Caco-2 (cell line): Measurements from ENCODE around the gene NOL3. TPM values are rescaled to one million over a fixed set of nuclear protein-coding genes. Genes with fewer than 3 reads are reported as not detected.

ENCODE experiments used
- BruUV-seq: library from RNA; stranded (reverse); fragments of 400-500 nt; replicated peaks from 2 replicates; lab custom pipeline; 2021; lab: Mats Ljungman, UMichigan
- CTCF ChIA-PET: fragments of 300-600 bp; sonication (Branson Sonifier 250); formaldehyde crosslinking; loops from one replicate; lab custom pipeline; 2022; ENCODE audit warnings: antibody characterized with exemption; lab: Charles Lee
- POLR2A ChIA-PET: fragments of 300-600 bp; sonication (Branson Sonifier 250); formaldehyde crosslinking; loops from one replicate; lab custom pipeline; 2022; ENCODE audit warnings: antibody characterized with exemption; lab: Charles Lee
- DNase-seq, 2 experiments: peaks; one replicate each; pipeline versions ENCODE4 v3.0.0 to v3.0.0-alpha.2; 2020 to 2022
- H3K27me3 ChIP-seq: replicated peaks from 2 replicates; pipeline ENCODE4 v1.6.0; 2011; ENCODE audit warnings: low read length; ENCODE audit not compliant: control insufficient read depth, insufficient read depth
- H3K36me3 ChIP-seq: 2 replicates; pipeline ENCODE4 v1.5.1; 2011; ENCODE audit warnings: low read length; ENCODE audit not compliant: control insufficient read depth, insufficient read depth
- H3K4me1 ChIP-seq: fragments of 250-450 bp; sonication (Bioruptor Pico); 2 replicates; pipeline ENCODE4 v1.5.1; 2020; ENCODE audit warnings: mild to moderate bottlenecking
- H3K4me3 ChIP-seq: 2 replicates; pipeline ENCODE4 v1.5.1; 2011; ENCODE audit warnings: low read depth, mild to moderate bottlenecking, control low read depth, low read length
- H3K9me3 ChIP-seq: fragments of 250-450 bp; sonication (Bioruptor Pico); 2 replicates; pipeline ENCODE4 v1.5.1; 2020; ENCODE audit warnings: mild to moderate bottlenecking, moderate library complexity
- H3K27ac Mint-ChIP-seq: one replicate; pipeline ENCODE4 v1.8.0; 2022; ENCODE audit warnings: mixed read lengths; ENCODE audit not compliant: unreplicated experiment
- H3K27me3 Mint-ChIP-seq: one replicate; pipeline ENCODE4 v1.8.0; 2022; ENCODE audit warnings: mixed read lengths; ENCODE audit not compliant: insufficient read depth, unreplicated experiment
- H3K36me3 Mint-ChIP-seq: one replicate; pipeline ENCODE4 v1.8.0; 2022; ENCODE audit warnings: mild to moderate bottlenecking, mixed read lengths; ENCODE audit not compliant: insufficient read depth, unreplicated experiment
- H3K4me1 Mint-ChIP-seq: one replicate; pipeline ENCODE4 v1.8.0; 2022; ENCODE audit warnings: low read depth, mixed read lengths; ENCODE audit not compliant: unreplicated experiment
- H3K4me3 Mint-ChIP-seq: one replicate; pipeline ENCODE4 v1.8.0; 2022; ENCODE audit warnings: mild to moderate bottlenecking, moderate library complexity, mixed read lengths; ENCODE audit not compliant: unreplicated experiment
- H3K9me3 Mint-ChIP-seq: one replicate; pipeline ENCODE4 v1.8.0; 2022; ENCODE audit warnings: mixed read lengths; ENCODE audit not compliant: unreplicated experiment
- intact Hi-C: fragments of 100-400 bp; cut with micrococcal nuclease; formaldehyde crosslinking; loops from one replicate; pipeline ENCODE4 v1.10.0; 2022; ENCODE audit not compliant: unreplicated experiment
- total RNA-seq: library from RNA; stranded (reverse); gene quantifications from 2 replicates; pipeline ENCODE4 v1.2.3, GENCODE V29; 2022
- TF ChIP-seq, protein P1 (sequence below), 2 experiments: fragments of 200-600 bp in 1 of 2; IDR thresholded peaks; 1 replicate in 1 of 2; 2 replicates in 1 of 2; pipeline versions ENCODE4 v1.5.1 to v1.8.0; 2011 to 2022; ENCODE audit warnings: antibody characterized with exemption in 1 of 2, control low read depth in 1 of 2, inconsistent platforms in 1 of 2, low read depth in 1 of 2, low read length in 1 of 2, mild to moderate bottlenecking in 1 of 2, moderate library complexity in 1 of 2; ENCODE audit not compliant: insufficient read depth in 1 of 2, severe bottlenecking in 1 of 2, unreplicated experiment in 1 of 2

NOL3 gene
- total RNA-seq, 1 experiment from 2014 or later, result 17.4 TPM

DNA sequence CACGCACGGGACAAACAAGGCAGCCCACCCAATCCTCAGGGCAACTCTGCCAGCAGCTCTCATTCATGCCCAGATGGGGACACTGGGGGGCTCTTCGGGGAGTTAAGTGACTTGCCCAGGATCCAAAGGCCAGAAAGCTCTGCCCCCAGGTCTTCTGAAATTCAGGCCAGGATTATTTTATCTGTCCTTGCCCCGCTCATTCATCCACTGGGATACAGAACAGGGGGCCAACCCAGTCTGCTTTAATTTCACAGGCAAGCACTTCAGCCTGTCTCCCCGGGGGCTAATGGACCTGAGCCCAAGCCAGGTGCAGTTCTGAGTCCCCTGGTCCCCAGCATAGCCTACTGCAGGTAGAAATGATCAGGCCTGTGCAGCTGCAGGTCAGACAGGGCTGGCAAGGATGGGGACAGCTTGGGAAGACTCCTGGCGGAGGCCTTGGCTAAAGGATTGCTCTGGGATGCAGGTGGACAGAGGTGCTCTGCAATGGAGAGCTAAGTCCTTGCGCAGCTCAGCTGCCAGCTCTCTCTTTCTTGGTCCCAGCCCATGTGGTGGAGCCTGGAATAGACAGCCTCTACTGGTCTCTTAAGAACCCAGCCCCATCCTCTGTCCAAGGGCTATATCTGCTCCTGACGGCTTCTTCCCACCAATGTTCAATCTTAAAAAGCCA is 18.8 kb upstream of the NOL3 start:
- Mint-ChIP-seq H3K36me3 (peaks cover 29% of the 10 kb centered on the region), H3K4me3 (peak overlapping the region; percentile 81), H3K27ac (peak overlapping the region; percentile 85), H3K9me3 (no peaks in the 10 kb centered on the region), H3K4me1 (no peaks in the 10 kb centered on the region), H3K27me3 (no peaks in the 10 kb centered on the region)
- Histone ChIP-seq H3K27me3 (no peaks in the 10 kb centered on the region), H3K4me1 (peaks cover 4% of the 10 kb centered on the region), H3K4me3 (peak overlapping the region; percentile 75; the same call in 1 of the 2 replicates), H3K36me3 (peaks cover 2% of the 10 kb centered on the region; the same call in 1 of the 2 replicates), H3K9me3 (no peaks in the 10 kb centered on the region)
- DNase-seq, result no peak
- TF ChIP-seq, protein P1, sequence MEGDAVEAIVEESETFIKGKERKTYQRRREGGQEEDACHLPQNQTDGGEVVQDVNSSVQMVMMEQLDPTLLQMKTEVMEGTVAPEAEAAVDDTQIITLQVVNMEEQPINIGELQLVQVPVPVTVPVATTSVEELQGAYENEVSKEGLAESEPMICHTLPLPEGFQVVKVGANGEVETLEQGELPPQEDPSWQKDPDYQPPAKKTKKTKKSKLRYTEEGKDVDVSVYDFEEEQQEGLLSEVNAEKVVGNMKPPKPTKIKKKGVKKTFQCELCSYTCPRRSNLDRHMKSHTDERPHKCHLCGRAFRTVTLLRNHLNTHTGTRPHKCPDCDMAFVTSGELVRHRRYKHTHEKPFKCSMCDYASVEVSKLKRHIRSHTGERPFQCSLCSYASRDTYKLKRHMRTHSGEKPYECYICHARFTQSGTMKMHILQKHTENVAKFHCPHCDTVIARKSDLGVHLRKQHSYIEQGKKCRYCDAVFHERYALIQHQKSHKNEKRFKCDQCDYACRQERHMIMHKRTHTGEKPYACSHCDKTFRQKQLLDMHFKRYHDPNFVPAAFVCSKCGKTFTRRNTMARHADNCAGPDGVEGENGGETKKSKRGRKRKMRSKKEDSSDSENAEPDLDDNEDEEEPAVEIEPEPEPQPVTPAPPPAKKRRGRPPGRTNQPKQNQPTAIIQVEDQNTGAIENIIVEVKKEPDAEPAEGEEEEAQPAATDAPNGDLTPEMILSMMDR (IDR thresholded peaks at IDR 0.05; ENCODE audit: insufficient read depth in 1 of 2, low read depth in 1 of 2, low read length in 1 of 2, severe bottlenecking in 1 of 2, unreplicated experiment in 1 of 2), result no peak
- ChIA-PET CTCF (interaction anchor here (0.7 to 2.8 kb wide), 8 partner anchors 8 to 191 kb away, joined by 3 to 23 read pairs (median 4); partner anchors contain the start of genes CES3, FBXL8, NOL3 and TRADD), POLR2A (interaction anchor here (0.5 to 1.6 kb wide), 4 partner anchors 9 to 106 kb away, joined by 3 to 8 read pairs (median 5); partner anchors contain the start of genes FBXL8 and TRADD)
- BruUV-seq, result no TSS peak
- intact Hi-C loops, result loop anchor here (2.0 kb wide), 2 partner anchors 43 to 197 kb away; partner anchors contain the start of gene PHAF1

DNA sequence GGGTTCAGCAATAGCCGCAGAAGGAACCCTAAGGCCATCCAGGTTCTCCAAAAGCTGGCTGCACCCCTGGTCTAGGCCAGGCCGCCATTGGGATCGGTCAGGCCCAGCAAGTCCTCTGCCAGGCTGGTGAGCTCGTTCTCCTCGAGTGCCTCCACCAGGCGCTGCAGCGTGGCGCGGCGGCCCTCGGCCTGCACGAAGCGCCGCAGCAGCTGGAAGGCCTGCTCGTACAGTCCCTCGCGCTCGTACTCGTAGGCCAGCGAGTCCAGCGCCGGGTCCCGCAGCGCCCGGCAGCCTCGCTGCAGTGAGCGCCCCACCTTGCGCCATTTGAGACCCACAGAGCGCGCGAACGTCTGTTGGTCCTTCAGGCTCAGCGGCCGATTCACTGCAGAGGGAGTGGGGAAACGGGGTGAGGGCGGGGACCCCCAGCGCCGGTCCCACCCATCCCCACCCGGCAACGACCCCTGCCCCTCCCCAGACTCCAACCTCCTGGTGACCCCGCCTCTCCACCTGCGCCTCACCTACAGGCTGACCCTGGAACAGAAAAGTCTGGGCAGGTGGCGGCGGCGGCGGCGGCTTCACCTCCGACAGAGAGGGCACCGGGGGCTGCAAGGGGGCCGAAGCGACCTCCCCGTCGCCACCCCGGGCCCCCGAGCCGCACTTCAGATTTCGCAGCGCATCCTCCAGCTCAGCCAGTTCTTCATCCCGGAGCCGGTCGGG is 15.6 kb upstream of the NOL3 start:
- BruUV-seq, result no TSS peak
- ChIA-PET CTCF (interaction anchor here (0.5 to 2.8 kb wide), 30 partner anchors 9 to 282 kb away, joined by 3 to 57 read pairs (median 5); partner anchors contain the start of genes CBFB, CES3, FHOD1 and MATCAP1), POLR2A (interaction anchor here (1.0 to 1.1 kb wide), 2 partner anchors 16 to 137 kb away, joined by 4 to 6 read pairs; partner anchors contain the start of gene NOL3)
- Mint-ChIP-seq H3K4me3 (no peak overlapping the region), H3K4me1 (peaks cover 6% of the 10 kb centered on the region), H3K27ac (no peak overlapping the region), H3K27me3 (no peaks in the 10 kb centered on the region), H3K9me3 (no peaks in the 10 kb centered on the region), H3K36me3 (peaks cover 14% of the 10 kb centered on the region)
- Histone ChIP-seq H3K4me1 (peaks cover 4% of the 10 kb centered on the region), H3K36me3 (no peaks in the 10 kb centered on the region), H3K9me3 (no peaks in the 10 kb centered on the region), H3K27me3 (no peaks in the 10 kb centered on the region), H3K4me3 (no peak overlapping the region; the same call in 1 of the 2 replicates)
- peak in 1 of 2 experiments; percentile 30 for DNase-seq
- TF ChIP-seq, protein P1 (IDR thresholded peaks at IDR 0.05; ENCODE audit: insufficient read depth in 1 of 2, low read depth in 1 of 2, low read length in 1 of 2, severe bottlenecking in 1 of 2, unreplicated experiment in 1 of 2), result no peak
- intact Hi-C loops, result loop anchor here (1.0 kb wide), 1 partner anchor 136 kb away; no protein-coding TSS in a partner anchor
